T-helper 9 cell (primary cell): Measurements from ENCODE around the gene SSBP3.

ENCODE experiments used
- DNase-seq: peaks from one replicate; pipeline ENCODE4 v3.0.0-alpha.2; 2020

SSBP3 gene

DNA sequence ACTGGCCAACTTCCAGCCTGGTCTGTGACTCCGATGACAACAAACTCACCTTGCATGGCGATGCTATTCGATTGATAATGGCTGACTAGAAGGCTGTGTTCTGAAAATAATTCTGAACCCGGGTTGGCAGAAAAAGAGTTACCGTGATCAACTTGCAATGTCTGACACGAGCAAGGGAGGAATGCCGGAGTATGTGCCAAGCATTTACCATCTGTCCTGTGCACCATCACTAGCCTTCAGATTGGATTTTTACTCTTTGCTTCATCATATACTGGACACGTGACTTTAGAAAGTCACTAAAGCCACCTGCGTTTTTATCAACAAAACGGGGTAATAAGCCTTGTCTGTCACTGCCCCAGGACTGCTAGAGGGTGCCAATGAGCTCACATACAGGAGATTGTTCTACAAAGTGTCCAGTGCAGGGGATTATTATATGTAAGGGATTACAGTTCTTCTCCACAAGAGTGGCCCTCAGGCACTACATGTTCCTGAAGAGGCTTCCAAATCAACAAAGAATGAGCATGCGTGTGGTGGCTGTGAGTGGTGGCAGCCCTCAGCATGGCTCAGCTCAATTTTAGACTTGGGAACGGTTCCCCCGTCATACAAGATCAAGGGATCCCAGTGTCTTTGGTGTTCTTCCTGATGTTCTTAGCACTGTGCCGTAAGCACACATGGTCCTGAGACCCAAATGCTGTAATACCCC is 35.8 kb downstream of the SSBP3 start:
- DNase-seq, result no peak

DNA sequence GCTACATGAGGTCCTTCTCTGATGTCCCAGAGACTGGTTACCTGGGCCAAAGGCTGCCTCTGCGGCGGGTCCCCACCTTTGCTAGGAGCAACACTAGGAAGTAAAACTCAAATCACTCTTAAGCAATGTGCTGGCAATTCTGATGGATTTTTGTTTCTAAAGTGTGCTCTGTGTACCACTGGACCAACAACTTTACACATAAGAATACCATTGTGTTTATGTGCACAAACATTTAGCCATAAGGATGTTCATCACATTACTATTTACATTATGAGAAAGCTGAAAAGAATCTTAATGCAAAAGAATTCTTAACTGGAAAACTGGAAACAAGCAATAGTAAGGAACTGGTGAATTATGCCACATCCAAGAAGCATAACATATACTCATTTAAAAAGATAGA is 38.6 kb downstream of the SSBP3 start:
- DNase-seq, result no peak

DNA sequence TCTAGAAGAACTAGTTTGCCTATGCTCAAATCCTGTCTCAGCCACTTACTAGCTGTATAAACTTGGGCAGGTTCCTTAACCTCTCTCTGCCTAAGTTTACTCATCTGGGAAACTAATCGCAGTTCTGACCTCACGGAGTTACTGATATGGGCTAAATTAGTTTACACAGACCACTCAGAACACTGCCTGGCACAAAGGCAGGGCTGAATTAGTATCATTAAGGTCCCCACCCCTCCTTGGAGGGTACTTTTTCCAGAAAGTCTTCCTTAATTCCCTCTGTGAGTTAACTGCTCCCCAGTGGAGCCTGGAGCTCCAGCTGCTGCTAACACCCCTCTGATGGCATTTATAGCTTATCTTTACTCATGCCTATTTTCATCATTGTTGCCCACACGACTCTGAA is 40.3 kb downstream of the SSBP3 start:
- DNase-seq, result no peak

DNA sequence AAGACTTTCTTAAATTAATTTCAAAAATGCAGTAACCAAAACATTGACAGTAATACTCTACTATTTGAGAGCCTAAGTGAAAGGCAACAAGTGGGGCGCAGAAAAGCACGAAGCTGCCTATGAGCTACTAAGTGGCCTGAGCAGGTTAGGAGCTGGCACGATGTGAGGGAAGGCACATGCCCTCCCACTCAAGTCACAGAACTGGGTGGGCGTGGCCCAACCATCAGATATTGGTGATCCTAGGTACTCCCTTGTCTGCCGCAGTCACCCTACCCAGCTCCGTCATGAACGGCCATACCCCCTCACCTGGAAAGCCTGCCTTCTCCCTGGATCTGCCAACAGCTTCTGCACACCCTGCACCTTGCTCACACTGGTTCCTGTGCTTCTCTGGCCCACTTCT is 40.8 kb downstream of the SSBP3 start:
- no peak for DNase-seq

DNA sequence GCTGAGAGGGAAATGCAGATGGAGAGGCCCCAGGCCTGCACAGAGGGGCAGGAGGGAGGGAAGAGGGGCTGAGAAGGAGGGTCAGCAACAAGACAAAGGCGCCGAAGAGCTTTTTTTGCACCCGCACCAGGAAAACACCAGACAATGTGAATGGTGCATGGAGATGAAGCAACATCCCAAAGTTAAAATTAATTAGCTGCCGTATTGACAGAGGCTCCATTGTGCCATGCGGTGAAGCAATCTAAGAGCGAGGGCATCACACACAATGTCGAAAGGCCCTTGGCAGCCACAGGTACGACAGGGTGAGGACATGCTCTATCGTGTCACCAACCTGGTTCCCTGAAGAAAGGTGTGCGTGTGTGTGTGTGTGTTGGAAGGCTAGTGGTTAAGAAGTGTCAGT is 41.2 kb downstream of the SSBP3 start:
- DNase-seq, result no peak

DNA sequence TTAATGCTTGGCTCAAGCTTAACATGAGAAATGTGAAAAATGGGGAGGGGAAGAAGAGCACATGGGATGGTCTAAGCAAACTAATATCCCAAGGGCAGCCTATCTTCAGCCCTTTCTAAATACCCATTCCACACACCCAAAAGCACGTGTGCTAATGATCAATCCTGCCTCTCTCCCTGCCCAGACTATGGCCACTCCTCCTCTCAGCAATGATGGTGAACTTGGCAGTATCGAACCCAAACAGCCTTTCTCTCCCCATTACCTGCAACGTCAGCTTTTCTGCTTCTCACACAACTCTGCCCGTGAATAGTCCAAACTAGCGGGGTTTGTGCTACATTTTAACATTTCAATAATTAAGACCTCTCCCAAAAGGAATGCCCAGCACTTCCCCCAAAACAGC is 41.6 kb downstream of the SSBP3 start:
- DNase-seq, result no peak

DNA sequence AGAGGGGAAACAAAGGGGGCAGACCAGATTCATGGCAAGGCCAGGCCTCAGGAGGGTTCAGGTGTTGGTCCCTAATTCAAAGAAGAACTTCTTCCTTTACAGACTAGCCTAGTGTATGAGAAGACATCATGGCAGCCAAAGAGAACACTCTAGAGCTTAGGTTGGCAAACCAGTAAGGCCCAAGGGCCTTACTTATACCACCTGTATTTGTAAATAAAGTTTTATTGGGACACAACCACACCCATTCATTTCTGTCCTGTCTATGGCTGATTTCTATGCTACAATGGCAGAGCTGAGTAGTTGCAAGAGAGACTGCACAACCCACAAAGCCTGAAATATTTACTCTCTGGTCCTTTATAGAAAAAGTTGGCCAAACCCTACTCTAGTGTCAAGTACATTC is 42.3 kb downstream of the SSBP3 start:
- no peak for DNase-seq

DNA sequence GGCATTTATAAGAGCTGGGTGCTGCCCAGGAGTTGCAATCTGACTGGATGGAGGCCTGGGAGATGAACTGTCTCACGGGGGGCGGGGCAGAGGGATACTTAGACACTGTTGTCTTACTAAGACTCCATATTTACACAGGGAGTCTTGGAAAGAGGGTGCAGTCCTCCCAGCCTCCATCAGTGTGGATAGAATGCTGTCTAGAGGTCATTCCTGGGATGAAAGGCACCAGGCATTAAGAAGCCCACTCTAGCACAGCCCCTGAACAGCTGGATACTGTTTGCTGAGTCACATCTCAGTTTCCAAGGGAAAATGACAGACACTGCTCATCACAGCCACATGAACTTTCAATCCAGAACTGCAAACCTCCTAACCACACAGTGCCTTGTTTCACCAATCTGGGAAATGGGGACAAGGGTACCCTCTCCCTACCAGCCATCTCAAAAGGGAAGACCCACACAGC is 43.3 kb downstream of the SSBP3 start:
- no peak for DNase-seq

DNA sequence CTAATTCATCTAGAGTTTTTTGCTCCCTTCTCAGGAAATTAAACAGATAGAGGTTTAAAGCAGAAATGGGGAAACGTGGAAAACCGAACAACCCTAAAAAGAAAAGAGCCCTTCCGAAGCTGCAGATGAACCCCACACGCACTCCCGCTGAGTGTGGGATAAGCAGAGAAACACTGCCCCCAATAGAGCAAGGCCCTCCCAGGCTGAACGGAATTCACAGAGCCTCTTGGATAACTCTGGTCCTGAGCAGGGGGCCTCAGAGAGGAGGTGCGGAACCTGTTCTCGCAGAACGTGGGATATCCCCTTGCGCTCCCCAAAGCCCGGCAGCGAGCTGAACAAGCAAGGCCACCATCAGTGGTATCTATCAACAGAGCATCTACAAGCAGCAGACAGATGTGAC is 44.9 kb downstream of the SSBP3 start:
- no peak for DNase-seq

DNA sequence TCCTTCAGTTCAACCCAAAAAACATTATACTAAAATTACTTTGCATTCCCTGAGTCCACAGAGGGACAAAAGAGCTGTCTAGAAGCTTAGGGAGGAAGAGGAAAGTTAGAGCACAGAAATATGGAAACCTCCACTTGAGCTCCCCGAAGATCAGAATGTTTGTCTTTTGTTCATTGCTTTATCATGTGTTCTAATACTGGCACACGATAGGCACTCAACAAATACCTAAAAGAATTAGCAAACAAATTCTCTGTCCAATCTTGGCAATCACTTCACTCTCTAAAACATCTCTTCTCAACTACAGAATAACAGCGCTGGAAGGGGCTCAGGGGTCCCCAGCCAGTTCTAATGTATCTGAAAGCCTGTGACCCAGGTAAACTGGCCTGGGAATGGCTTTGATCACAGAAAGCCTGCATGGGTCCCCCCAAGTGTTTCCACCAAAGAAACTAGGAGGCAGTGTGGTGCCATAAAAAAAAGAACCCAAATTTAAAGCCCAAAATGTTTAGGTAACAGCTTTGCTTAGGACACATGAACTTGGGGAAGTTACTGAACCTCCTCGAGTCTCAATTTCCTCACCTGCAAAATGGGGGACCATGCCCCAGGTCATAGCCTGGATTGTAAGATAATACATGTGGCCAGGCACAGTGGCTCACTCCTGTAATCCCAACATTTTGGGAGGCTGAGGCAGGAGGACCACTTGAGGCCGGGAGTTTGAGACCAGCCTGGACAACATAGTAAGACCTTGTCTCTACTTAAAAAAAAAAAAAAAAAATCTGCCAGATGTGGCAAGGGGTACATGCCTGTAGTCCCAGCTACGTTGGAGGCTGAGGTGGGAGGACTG is 45.8 kb downstream of the SSBP3 start:
- no peak for DNase-seq

DNA sequence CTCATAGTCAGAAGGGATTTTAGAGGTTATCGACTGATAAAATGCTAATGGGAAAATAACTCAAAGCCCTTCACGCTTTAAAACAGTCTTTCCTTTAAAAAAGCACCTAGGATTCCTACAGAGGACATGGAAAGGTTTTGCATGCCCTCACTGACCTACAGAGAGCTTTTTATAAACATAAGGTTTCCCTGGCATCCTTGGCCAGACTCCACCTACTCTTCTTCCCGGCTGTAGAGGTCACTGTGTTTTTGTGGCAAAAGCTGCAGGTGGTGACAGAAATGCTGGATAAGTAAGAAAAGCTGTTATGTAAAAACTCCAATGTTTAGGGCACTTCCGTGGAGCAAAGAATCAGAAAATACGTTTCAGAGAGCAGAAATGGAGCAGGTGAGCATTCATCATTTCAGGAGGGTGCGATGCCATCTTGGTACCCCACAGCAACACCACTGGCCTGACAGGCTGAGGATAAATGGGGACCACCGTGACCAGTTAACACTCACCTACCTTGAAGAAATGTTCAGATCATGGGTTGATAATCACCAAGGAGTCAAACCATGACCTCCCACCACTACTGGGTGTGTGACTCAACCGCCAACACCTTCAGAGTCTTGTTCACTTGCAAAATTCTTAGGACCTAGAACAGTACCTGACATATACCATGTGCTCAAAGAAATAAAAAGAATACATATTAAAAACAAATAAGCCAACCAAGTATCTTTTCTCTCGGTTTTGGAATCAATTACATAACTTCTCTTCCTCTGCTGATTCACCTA is 46.6 kb downstream of the SSBP3 start:
- no peak for DNase-seq

DNA sequence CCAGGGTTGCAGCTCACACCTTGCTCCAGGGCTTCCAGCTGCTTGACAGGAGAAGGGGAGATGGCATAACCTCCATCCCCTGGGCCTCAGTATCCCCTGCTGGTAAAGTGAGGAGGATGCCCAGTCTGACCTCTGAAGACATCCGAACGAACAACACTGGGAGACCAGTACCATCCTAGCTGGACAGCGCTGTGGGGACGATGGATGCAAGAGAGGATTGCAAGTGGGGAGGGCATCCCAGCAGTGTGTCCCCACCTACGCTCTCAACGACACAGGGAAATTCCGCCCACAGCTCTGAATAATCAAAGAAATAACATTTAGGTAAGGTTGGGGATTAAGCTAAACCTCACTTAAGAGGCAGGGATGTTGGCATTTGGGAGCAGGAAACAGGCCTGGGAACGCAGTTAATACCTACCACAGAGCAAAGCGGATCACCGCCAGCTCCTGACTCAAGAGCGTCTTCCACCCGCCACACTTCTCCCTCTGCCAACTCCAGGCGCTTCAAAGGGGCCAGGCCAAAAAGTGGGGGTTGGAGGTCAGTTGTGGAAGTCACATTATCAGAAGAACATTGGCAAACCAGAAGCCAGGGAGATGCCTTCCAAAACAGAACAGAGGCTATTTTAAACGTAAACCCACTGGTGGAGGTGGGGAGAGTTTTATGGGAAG is 47.6 kb downstream of the SSBP3 start:
- no peak for DNase-seq

DNA sequence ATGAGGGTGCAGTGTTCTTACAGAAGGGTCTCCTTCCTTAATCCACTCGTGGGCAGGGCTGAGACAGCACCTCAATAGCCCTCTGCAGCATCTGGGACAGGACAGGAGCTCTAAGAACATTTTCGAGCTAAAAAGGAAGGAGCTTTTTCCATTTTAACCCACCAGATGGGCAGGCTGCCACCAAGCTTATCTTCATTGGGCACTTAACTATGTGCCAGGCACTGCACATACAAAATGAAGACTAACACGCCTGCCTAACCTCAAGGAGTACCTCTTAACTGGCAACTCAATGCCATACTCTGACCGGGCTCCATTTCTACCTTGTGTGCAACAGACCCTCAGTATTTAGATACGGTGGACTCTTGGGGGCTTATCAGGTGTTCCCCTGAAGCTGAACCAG is 48.2 kb downstream of the SSBP3 start:
- DNase-seq, result no peak

DNA sequence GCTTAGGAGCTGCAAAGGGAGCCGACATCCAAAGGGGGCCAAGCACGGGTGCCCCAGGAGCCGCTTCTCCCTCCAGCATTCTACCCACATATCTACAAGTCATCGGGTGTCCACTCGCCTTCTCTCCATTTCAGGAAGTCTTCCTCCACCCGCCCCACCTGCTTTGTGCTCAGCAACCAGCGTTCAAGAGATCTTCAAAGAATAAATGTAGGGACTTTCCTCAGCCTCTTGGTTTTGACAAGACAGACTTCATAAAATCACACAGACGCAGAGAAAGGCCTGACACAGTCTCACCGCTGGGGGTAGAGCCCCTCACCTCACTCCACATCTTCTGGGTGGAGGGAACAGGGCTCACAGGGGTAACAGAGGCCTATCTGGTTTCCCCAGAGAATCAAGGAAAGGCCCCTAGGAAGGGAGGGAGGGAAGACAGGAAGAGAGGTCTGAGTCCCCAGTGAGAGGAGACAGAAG is 49.5 kb downstream of the SSBP3 start:
- DNase-seq, result no peak

DNA sequence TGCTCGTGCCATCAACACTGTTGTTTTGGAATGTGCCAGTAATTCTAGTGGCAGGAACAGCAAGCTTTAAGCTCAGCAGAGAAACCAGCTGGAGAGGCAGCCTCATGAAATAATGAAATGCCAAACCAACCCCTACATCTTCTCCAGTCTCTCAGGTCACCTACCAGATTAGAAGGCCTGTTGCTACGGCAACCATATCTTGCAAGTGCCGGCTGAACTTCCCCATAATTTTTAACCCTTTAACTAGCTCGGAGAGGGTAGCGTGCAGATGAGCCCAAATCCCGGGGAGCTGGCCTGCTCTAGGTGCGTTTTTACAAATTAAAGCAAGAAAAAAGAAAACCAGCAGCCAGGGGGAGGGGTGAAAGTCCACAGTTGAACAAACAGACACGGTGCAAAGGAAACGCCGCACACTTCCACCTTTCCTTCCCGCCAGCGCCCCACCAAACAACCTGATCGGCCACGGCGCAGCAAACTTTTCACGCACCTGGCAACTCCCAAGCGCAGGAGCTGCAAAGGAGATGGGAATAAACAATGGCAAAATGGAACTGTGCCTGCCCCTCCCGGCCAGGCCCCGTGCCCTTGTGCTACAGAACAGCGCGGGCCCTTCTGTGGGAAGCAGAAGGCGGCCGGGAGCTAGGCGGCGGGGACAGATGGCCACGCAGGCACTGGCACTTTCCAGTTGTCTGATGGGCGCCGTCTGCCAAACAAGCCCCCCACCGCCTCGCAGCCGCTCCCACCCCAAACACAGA is 50.1 kb downstream of the SSBP3 start:
- DNase-seq, result no peak

DNA sequence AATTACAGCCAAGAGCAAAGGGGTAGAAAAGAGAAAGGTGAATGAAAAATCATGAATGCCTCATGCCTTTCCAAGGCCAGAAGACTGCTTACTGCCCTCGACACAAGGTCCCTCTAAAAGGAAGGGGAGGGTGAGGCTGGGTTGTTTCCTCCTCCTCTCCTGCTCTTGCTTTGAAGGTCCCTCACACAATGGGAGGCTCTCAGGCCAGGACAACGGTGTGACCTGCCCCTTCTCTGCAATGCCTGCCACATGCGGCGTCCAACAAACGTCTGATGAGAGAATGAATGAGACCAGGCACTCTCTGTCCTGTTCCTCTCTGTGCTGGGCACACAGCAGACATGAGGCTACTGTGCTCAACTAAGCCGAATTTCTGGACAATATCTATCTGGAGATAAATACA is 51.3 kb downstream of the SSBP3 start:
- DNase-seq, result no peak

DNA sequence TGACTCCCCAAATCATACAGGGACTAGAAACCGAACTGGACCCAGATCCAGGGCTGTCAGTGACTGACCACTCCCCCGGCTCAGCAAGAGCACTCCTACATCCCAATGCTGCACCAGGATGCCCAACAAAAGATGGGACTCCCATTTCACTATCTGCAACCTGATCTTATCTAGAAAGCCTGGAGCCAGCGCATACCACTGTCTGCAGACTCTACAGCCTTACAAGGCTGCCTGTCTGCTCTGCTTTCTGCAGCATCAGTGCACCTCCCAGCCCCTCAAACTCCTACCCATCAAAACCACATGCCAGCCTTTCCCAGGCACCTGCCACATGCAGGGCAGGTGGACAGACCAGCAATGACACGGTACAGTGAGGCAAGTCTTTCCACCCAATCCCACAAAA is 52.2 kb downstream of the SSBP3 start:
- DNase-seq, result no peak

DNA sequence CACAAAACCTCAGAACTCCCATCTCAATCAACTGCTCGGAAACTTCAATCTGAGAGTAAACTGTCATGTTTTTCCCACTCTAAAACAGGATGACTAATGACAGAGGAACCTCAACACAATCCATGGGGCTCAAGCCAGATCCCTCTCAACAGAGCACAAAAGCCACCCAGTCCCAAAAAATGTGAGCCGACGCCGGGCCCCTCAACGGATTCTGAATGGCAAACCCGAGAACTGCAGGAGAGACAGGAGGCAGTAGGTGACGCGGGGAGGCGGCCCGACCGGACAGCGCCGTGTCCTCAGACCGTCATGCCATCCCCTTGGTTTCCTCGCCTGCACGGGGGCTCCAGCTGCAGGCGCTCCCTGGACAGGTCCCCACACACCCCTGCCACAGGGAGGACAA is 53.4 kb downstream of the SSBP3 start:
- DNase-seq, result no peak

DNA sequence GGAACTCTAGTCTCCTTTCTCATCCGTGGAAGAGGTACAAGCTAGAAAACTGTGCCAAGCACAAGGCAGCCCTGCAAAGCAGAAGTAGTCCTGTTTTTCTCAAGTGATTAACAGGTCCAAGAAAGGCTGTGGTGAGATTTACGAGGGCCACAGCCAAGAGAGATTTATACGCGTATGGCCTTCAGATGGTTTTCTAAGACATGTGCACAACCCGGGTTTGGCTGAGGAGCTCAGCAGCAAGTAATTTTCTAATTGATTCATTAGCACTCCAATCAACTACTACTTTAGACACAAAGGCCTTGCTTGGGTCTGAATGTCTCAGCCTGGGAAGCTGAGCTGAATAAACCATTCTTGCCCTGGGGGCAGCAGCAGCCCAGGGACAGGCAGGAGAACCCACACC is 55.8 kb downstream of the SSBP3 start:
- DNase-seq, result no peak

DNA sequence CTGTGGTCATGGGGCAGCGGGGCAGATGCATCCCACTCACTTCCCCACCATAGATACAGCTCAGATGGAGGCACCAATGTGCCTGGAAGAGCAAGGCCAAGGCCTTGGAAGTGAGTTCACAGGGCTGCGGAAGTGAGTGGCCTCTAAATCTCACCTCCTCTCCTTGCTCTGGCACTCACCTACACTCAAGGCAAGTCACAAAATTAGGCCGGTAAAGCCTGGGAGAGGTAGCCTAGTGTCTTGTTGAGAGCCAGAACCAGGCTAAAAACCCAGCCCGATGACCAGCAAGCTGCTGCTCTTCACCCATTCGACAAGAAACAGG is 57.5 kb downstream of the SSBP3 start:
- no peak for DNase-seq

DNA sequence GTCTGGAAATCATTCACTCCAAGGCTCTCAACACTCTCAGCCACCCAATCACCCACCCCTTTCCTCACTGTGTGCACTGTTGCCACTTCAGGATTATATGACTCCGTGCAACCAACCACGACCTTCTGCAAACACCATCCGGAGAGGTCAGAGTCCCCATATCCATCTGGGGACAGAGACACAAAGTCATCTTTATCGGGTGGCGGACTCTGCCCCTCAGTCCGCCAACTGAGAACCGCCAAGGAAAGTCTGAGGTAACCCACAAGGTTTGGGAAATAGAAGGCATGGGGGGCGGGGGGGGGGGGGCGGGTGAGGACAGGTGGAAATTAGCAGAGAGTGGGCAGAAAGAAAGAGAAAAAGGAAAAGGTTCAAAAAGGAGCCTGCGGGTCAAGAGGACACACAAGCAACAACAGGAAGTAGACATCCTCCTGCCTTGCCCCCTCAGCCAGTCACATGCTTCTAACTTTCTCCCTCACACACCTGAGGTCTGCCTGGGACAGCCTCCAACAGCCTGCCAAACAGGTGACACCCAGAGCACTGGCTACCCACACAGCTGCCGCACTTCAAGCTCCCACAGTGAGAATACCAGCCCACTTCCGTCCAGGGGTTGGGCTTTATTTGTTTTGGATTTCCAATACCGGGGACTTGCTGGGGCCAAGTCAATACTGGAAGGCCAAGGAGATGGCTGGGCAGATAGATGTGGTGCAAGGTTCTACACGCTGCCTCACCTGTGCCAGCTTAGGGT is 58.1 kb downstream of the SSBP3 start:
- DNase-seq, result no peak
